PC-9 (cell line): ENCODE data around the gene GNE. TPM values are rescaled to one million over a fixed set of nuclear protein-coding genes. Genes with fewer than 3 reads are reported as not detected.

Source experiments
- BruUV-seq: library from RNA; stranded (reverse); fragments of 400-500 nt; replicated peaks from 2 replicates; lab custom pipeline; 2021; lab: Mats Ljungman, UMichigan
- CTCF ChIA-PET: fragments of 300-600 bp; sonication (Branson Sonifier 250); formaldehyde crosslinking; loops from one replicate; lab custom pipeline; 2022; ENCODE audit warnings: antibody characterized with exemption; lab: Charles Lee
- POLR2A ChIA-PET: fragments of 300-600 bp; sonication (Branson Sonifier 250); formaldehyde crosslinking; loops from one replicate; lab custom pipeline; 2022; ENCODE audit warnings: antibody characterized with exemption; ENCODE audit not compliant: unreplicated experiment; lab: Charles Lee
- DNase-seq, 2 experiments: peaks; one replicate each; pipeline versions ENCODE4 v3.0.0 to v3.0.0-alpha.2; 2015 to 2022; ENCODE audit warnings: mixed read lengths in 1 of 2
- H2AFZ ChIP-seq: fragments of 200-600 bp; sonication (generic); 2 replicates; pipeline ENCODE4 v1.8.1; 2017; ENCODE audit warnings: antibody characterized with exemption
- H3F3A ChIP-seq: fragments of 200-600 bp; sonication (generic); 2 replicates; pipeline ENCODE4 v1.8.1; 2017; ENCODE audit warnings: antibody characterized with exemption, mild to moderate bottlenecking, low read depth; ENCODE audit not compliant: insufficient read depth
- H3K27ac ChIP-seq: fragments of 200-600 bp; sonication (generic); 2 replicates; pipeline ENCODE4 v1.6.1; 2016; ENCODE audit warnings: mixed run types
- H3K27me3 ChIP-seq: fragments of 200-600 bp; sonication (generic); 2 replicates; pipeline ENCODE4 v1.6.1; 2016; ENCODE audit warnings: low read depth, mixed run types; ENCODE audit not compliant: insufficient read depth
- H3K36me3 ChIP-seq: fragments of 200-600 bp; sonication (generic); 2 replicates; pipeline ENCODE4 v1.6.1; 2016; ENCODE audit warnings: low read depth, mixed run types
- H3K4me1 ChIP-seq: fragments of 200-600 bp; sonication (generic); replicated peaks from 2 replicates; pipeline ENCODE4 v1.6.1; 2016; ENCODE audit warnings: mixed run types; ENCODE audit not compliant: insufficient read depth
- H3K4me2 ChIP-seq: fragments of 200-600 bp; sonication (generic); 2 replicates; pipeline ENCODE4 v1.6.1; 2017; ENCODE audit warnings: mixed run types
- H3K4me3 ChIP-seq: fragments of 200-600 bp; sonication (generic); 2 replicates; pipeline ENCODE4 v1.6.1; 2016; ENCODE audit warnings: mixed run types
- H3K79me2 ChIP-seq: fragments of 200-600 bp; sonication (generic); 2 replicates; pipeline ENCODE4 v1.6.1; 2017; ENCODE audit warnings: low read depth, mixed run types
- H3K9me2 ChIP-seq: fragments of 200-600 bp; sonication (generic); 2 replicates; pipeline ENCODE4 v1.8.1; 2017; ENCODE audit warnings: mild to moderate bottlenecking; ENCODE audit not compliant: insufficient read depth
- H3K9me3 ChIP-seq: fragments of 200-600 bp; sonication (generic); 2 replicates; pipeline ENCODE4 v1.8.1; 2016; ENCODE audit warnings: low read depth; ENCODE audit not compliant: insufficient read depth
- H4K20me1 ChIP-seq: fragments of 200-600 bp; sonication (generic); 2 replicates; pipeline ENCODE4 v1.8.1; 2017; ENCODE audit not compliant: insufficient read depth
- CTCF ChIP-seq: fragments of 200-600 bp; sonication (generic); conservative IDR thresholded peaks from 2 replicates; pipeline ENCODE4 v1.6.1; 2017; ENCODE audit warnings: mixed run types, antibody characterized with exemption, mild to moderate bottlenecking, moderate library complexity
- EZH2 ChIP-seq: fragments of 200-600 bp; sonication (generic); IDR thresholded peaks from 2 replicates; pipeline ENCODE4 v1.8.0; 2017; ENCODE audit warnings: antibody characterized with exemption, low read depth
- intact Hi-C: fragments of 100-400 bp; cut with micrococcal nuclease; formaldehyde crosslinking; loops from one replicate; pipeline ENCODE4 v1.10.0; 2022; ENCODE audit not compliant: unreplicated experiment
- total RNA-seq: library from RNA; stranded (reverse); gene quantifications from 2 replicates; pipeline ENCODE4 v1.2.3, GENCODE V29; 2021

Gene GNE
- total RNA-seq, 1 experiment from 2014 or later = 23.2 TPM

DNA sequence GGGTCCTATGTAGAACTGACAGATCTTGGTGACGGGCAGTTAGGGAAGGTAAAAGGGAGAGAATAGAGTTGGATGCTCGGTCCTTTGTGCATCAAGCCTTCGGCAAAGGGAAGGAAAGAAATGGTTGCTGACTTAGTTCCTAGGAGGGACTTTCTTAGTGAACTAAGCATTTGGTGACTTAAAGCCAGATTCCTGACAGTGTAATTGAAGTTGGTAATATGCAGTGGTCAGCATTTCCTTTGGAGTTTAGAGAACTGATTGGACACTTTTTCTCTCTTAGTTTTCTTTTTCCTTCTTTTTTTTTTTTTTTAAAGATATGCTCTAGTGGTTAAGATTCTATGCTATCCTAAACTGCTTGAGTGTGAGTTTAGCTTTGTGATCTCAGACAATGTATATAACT, 65.2 kb downstream of the GNE start:
- no peak for TF ChIP-seq EZH2
- no peak for TF ChIP-seq CTCF
- no peaks in the 10 kb centered on the region for H3K9me2 ChIP-seq
- ChIA-PET POLR2A (no interaction called here), CTCF (interaction anchor here (1.0 kb wide), 1 partner anchor 84 kb away, joined by 3 read pairs; no protein-coding TSS in a partner anchor)
- no peaks in the 10 kb centered on the region for H3K9me3 ChIP-seq
- H3K36me3 ChIP-seq = peaks cover 4% of the 10 kb centered on the region; the same call in 1 of the 2 replicates
- intact Hi-C loops = loop anchor here (10.0 kb wide), 1 partner anchor 168 kb away; no protein-coding TSS in a partner anchor
- BruUV-seq = no TSS peak
- no peaks in the 10 kb centered on the region for H3K27me3 ChIP-seq
- H3K27ac ChIP-seq = no peak overlapping the region
- H3K79me2 ChIP-seq = peaks cover 64% of the 10 kb centered on the region
- H3K4me1 ChIP-seq = peaks cover 30% of the 10 kb centered on the region
- H3F3A ChIP-seq = peaks cover 10% of the 10 kb centered on the region; the same call in 1 of the 2 replicates
- peak overlapping the region; percentile 96 for H3K4me2 ChIP-seq
- peaks cover 37% of the 10 kb centered on the region for H4K20me1 ChIP-seq
- H3K4me3 ChIP-seq = peak overlapping the region; percentile 91; the same call in 1 of the 2 replicates
- DNase-seq = no peak
- H2AFZ ChIP-seq = no peak overlapping the region

DNA sequence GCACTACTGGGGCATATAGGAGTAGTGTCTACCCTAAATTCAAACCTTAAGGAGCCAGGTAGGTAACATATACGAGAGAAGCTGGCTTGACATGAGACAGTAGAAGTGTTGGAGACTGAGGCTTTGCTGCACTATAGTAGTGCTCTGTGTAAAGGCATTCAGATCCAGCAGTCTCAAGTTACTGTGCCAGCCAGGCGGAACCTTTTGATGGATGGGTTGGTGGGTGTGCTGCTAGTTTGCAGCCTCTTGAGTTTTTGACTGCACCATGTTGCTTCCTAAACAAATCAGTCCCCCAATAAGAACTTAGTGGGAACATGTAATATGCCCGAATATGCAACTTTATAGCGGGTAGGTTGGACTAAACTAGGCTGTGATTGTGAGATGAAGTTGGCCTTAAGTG, 66.1 kb downstream of the GNE start:
- intact Hi-C loops = loop anchor here (10.0 kb wide), 1 partner anchor 167 kb away; no protein-coding TSS in a partner anchor

GRCh38 chr9:36191686-36192085, 66.6 kb downstream of the GNE start:
- Histone ChIP-seq H3K79me2 (peaks cover 54% of the 10 kb centered on the region), H3K4me2 (peak overlapping the region; percentile 96), H3K9me2 (no peaks in the 10 kb centered on the region), H2AFZ (peak overlapping the region; percentile 82; the same call in 1 of the 2 replicates), H3K4me1 (peaks cover 30% of the 10 kb centered on the region), H3K36me3 (peaks cover 4% of the 10 kb centered on the region; the same call in 1 of the 2 replicates), H3K27ac (no peak overlapping the region), H4K20me1 (peaks cover 37% of the 10 kb centered on the region), H3K9me3 (no peaks in the 10 kb centered on the region), H3K27me3 (no peaks in the 10 kb centered on the region), H3F3A (peaks cover 10% of the 10 kb centered on the region; the same call in 1 of the 2 replicates), H3K4me3 (peak overlapping the region; percentile 91)
- ChIA-PET CTCF (no interaction called here), POLR2A (interaction anchor here (0.6 kb wide), 1 partner anchor 201 kb away, joined by 3 read pairs; no protein-coding TSS in a partner anchor)
- TF ChIP-seq CTCF = no peak
- no peak for TF ChIP-seq EZH2
- intact Hi-C loops = loop anchor here (2.0 to 10.0 kb wide), 2 partner anchors 89 to 167 kb away; no protein-coding TSS in a partner anchor
- no peak for DNase-seq
- no TSS peak for BruUV-seq

More for the DNA sequence above, 66.1 kb downstream of the GNE start:
- peak overlapping the region; percentile 96 for H3K4me2 ChIP-seq
- peaks cover 30% of the 10 kb centered on the region for H3K4me1 ChIP-seq
- H3K36me3 ChIP-seq = peaks cover 4% of the 10 kb centered on the region; the same call in 1 of the 2 replicates
- H3K9me3 ChIP-seq = no peaks in the 10 kb centered on the region
- DNase-seq = no peak
- no peak overlapping the region for H2AFZ ChIP-seq
- peaks cover 37% of the 10 kb centered on the region for H4K20me1 ChIP-seq
- H3F3A ChIP-seq = peaks cover 10% of the 10 kb centered on the region; the same call in 1 of the 2 replicates
- H3K27ac ChIP-seq = no peak overlapping the region
- no peaks in the 10 kb centered on the region for H3K9me2 ChIP-seq
- H3K27me3 ChIP-seq = no peaks in the 10 kb centered on the region
- H3K79me2 ChIP-seq = peaks cover 60% of the 10 kb centered on the region
- POLR2A ChIA-PET = interaction anchor here (0.6 kb wide), 1 partner anchor 200 kb away, joined by 3 read pairs; no protein-coding TSS in a partner anchor
- peak overlapping the region; percentile 91 for H3K4me3 ChIP-seq
- no TSS peak for BruUV-seq
- no peak for TF ChIP-seq CTCF
- TF ChIP-seq EZH2 = no peak
- CTCF ChIA-PET = interaction anchor here (1.0 kb wide), 1 partner anchor 84 kb away, joined by 3 read pairs; no protein-coding TSS in a partner anchor
